Right renal cortex interstitium (tissue), 3 donors: Measurements from ENCODE around the gene RAI1. TPM values are rescaled to one million over a fixed set of nuclear protein-coding genes. Genes with fewer than 3 reads are reported as not detected.

Experiments used
- DNase-seq, 3 donors: peaks; one replicate each; pipeline ENCODE4 v3.0.0-alpha.2; 2013; ENCODE audit warnings: low read depth in 3 of 3, low spot score in 2 of 3
- polyA plus RNA-seq, 3 donors: library from polyadenylated mRNA; unstranded; fragments of 120-200 nt; gene quantifications; one replicate each; pipeline ENCODE4 v1.2.1, GENCODE V29; 2013; ENCODE audit not compliant: insufficient read length in 3 of 3

Gene RAI1
- polyA plus RNA-seq, 3 donors = 17.2 to 18.8 (median 18.7) TPM

GRCh38 chr17:17728550-17729251 is 47.4 kb downstream of the RAI1 start:
- DNase-seq = no peak

- DNase-seq = no peak
These were observed 48.5 kb downstream of the RAI1 start for GRCh38 chr17:17729620-17730249.

GRCh38 chr17:17730250-17730935 is 49.1 kb downstream of the RAI1 start:
- DNase-seq = no peak

GRCh38 chr17:17732444-17732843 is 51.2 kb downstream of the RAI1 start:
- no peak for DNase-seq

- DNase-seq = no peak
These were observed 51.8 kb downstream of the RAI1 start for GRCh38 chr17:17732892-17733670.

- DNase-seq = no peak
These were observed 55.2 kb downstream of the RAI1 start for GRCh38 chr17:17736205-17737183.

- no peak for DNase-seq
These were observed 57.0 kb downstream of the RAI1 start for GRCh38 chr17:17737961-17738894.

GRCh38 chr17:17738901-17739300 is 57.6 kb downstream of the RAI1 start:
- DNase-seq = no peak

GRCh38 chr17:17739388-17740066 is 58.3 kb downstream of the RAI1 start:
- no peak for DNase-seq

- no peak for DNase-seq
These were observed 59.5 kb downstream of the RAI1 start for GRCh38 chr17:17740615-17741348.

- no peak for DNase-seq
These were observed 60.2 kb downstream of the RAI1 start for GRCh38 chr17:17741349-17742023.

- DNase-seq = no peak
These were observed 60.9 kb downstream of the RAI1 start for GRCh38 chr17:17742133-17742621.

- DNase-seq = no peak
These were observed 61.6 kb downstream of the RAI1 start for GRCh38 chr17:17742688-17743390.

GRCh38 chr17:17743391-17744112 is 62.3 kb downstream of the RAI1 start:
- no peak for DNase-seq

GRCh38 chr17:17744116-17744515 is 62.9 kb downstream of the RAI1 start:
- no peak for DNase-seq
